Adipose tissue (tissue), 3 donors: ENCODE results near the gene NOB1. TPM values are rescaled to one million over a fixed set of nuclear protein-coding genes. Genes with fewer than 3 reads are reported as not detected.

ENCODE experiments used
- H3K27ac ChIP-seq: one replicate; pipeline ENCODE4 v1.5.1; 2013; ENCODE audit warnings: low read depth, low read length
- WGBS, 3 donors: extraction: QIAGEN DNeasy Blood & Tissue Kit; methylation state at CpG; one replicate each; pipeline ENCODE4 v1.1.7; 2013; 5-methylcytosine and 5-hydroxymethylcytosine counted together
- polyA plus RNA-seq, 3 donors: library from polyadenylated mRNA; stranded (reverse); fragments of 200-250 nt; gene quantifications; one replicate each; pipeline ENCODE4 v1.2.3, GENCODE V29; 2013
- donor health status: healthy with polysubstance abuse.
- donor health status: Bipolar disorder and iron deficiency.
- donor health status: healthy.

The NOB1 gene
- polyA plus RNA-seq, 3 donors: 38.5 to 116 (median 59.3) TPM

DNA sequence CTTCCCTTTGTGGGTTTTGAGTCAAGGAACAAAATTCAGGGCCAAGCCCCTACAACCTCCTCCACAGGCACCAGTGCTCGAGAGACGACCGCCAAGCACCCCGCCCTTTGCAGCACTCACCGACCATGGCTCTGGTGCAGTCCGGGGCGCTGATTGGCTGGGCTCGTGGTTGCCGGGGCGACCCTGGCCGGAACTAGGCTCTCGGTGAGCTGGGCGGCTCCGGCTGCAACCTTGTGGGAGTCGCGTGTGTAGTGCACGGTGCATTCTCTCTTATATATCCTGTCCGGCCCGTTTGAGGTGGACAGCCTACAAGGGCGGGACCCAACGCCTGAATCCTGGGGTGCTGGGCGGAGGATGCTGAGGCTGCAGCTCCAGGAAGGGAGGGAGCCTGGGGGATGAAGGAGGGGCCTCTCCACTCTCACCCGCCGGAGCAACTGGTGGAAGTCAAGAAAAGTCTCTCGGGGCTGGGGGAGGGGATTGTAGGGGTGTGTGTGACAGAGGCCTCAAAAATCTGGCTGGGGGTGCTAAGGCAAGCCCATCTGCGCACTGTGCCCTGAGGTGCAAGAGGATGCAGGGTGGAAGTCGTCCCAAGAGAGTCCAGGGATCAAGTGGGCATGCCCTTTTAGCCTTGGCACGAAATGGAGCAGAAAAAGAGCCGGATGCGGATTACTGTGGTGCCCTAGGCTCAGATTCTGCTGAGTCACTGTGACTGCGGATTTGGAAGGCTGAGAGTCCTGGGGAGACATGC, 28.2 kb downstream of the NOB1 start, which contains the start of gene NQO1:
NQO1 (minus strand) TSS at position 248 of the 748 bp plus-strand sequence; CDS start at position 127, 121 bp downstream.
- no peak within 1 kb of the TSS for H3K27ac ChIP-seq
- WGBS, 3 donors: 0 to 1% (median 1%) methylated on average over 31 of the region's 31 CpGs

- WGBS, 3 donors: 59 to 68% (median 65%) methylated on average over 32 of the region's 32 CpGs
- H3K27ac ChIP-seq: no peak overlapping the region
Measured at GRCh38 chr16:69725480-69726312, 29.0 kb downstream of the NOB1 start.

DNA sequence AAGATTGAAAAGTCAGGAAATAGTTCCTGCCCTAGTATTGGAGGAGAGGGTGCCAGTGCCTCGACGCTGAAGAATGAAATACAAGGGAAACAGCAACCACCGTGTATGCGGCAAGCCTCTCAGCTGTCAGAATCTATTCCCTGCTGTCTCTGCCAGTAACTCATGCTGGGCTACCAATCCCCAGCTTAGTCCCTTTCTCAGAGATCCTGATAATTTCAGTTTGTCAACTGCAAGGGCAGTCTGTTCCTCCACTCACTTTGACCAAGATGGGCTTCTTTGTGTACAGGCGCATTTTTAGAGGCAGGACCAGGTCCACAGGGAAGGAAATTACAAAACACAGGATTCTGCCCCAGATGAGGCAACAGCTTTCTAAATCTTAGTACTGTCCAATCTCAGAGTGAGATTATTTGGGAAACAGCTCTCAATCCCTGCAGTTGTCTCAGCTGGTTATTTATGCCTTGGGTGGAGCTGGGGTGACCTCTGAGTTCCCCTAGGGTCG, 29.7 kb downstream of the NOB1 start:
- WGBS, 3 donors: 24 to 60% (median 42%) methylated on average over 6 of the region's 6 CpGs
- H3K27ac ChIP-seq: no peak overlapping the region

- no peak overlapping the region for H3K27ac ChIP-seq
- WGBS, 3 donors: 94 to 100% (median 95%) methylated on average over 2 of the region's 2 CpGs
Measured at GRCh38 chr16:69724414-69724873, 30.3 kb downstream of the NOB1 start.

- 86 to 97% (median 94%) methylated on average over 5 to 6 of the region's 6 CpGs for WGBS, 3 donors
- no peak overlapping the region for H3K27ac ChIP-seq
Measured at GRCh38 chr16:69721441-69721957, 33.2 kb downstream of the NOB1 start.

DNA sequence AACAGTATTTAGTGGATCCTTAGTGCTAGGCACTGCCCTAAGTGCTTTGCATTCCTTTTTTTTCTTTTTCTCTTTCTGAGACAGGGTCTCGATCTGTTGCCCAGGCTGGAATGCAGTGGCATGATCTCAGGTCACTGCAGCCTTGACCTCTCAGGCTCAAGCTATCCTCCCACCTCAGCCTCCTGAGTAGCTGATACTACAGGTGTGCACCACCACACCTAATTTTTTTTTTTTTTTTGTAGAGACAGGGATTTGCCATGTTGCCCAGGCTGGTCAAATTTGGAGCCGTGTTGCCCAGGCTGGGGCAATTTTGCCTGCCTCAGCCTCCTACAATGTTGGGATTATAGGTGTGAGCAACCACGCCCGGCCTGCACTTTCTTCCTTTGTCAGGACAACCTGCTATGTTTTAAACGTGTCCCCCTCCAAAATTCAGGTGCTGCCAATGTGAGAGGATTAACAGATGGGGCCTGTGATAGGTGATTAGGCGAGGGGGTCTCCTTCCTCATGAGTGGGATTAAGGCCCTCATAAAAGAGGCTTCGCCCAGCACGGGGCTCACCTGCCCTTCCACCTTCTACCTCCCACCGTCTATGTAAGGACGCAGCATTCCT, 33.8 kb downstream of the NOB1 start:
- WGBS, 3 donors: 85 to 93% (median 90%) methylated on average over 10 of the region's 10 CpGs
- no peak overlapping the region for H3K27ac ChIP-seq

DNA sequence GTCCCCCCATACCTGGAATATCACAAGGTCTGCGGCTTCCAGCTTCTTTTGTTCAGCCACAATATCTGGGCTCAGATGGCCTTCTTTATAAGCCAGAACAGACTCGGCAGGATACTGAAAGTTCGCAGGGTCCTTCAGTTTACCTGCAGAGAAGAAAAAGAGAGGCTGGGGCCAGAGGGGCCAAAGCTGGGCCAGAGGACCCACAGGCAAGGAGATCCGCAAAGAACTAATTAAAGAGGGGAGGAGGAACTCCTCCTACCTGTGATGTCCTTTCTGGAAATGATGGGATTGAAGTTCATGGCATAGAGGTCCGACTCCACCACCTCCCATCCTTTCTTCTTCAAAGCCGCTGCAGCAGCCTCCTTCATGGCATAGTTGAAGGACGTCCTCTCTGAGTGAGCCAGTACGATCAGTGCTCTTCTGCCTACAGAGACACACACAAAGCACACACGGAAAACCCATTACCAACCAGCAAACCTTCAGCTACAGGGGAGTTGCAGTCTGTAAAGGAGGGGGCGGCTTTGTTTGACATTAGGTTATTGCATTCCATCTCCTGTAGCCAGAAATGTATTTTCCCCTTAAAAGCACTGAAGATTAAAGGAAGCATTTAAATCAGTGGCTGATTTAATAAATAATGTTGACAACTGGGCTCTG, 36.5 kb downstream of the NOB1 start:
- no peak overlapping the region for H3K27ac ChIP-seq
- WGBS, 3 donors: 77 to 83% (median 82%) methylated on average over 10 of the region's 10 CpGs

DNA sequence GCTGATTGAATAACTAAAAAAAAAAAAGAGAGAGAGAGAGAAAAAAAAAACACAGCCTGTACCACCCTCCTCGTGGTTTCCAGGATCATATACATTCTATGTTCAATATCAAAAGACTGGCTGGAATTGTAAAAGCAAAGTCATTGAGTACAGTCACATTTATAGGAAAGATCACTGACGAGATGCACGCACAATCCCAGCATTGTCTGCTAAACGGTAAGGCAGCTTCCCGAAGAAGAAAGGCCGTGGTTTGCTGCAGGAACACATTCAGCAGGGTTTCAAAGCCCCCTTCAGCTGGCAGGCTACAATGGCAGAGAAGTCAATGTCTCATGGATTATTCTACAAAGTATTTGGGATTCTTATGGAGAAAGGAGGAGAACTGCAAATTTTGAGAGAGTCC, 37.7 kb downstream of the NOB1 start:
- 85 to 94% (median 86%) methylated on average over 6 of the region's 6 CpGs for WGBS, 3 donors
- H3K27ac ChIP-seq: no peak overlapping the region

GRCh38 chr16:69712914-69713581, 41.7 kb downstream of the NOB1 start:
- H3K27ac ChIP-seq: no peak overlapping the region
- 83 to 89% (median 89%) methylated on average over 9 of the region's 9 CpGs for WGBS, 3 donors

- 52 to 92% (median 83%) methylated on average over 4 of the region's 4 CpGs for WGBS, 3 donors
- no peak overlapping the region for H3K27ac ChIP-seq
Measured at GRCh38 chr16:69712277-69712676, 42.4 kb downstream of the NOB1 start.

DNA sequence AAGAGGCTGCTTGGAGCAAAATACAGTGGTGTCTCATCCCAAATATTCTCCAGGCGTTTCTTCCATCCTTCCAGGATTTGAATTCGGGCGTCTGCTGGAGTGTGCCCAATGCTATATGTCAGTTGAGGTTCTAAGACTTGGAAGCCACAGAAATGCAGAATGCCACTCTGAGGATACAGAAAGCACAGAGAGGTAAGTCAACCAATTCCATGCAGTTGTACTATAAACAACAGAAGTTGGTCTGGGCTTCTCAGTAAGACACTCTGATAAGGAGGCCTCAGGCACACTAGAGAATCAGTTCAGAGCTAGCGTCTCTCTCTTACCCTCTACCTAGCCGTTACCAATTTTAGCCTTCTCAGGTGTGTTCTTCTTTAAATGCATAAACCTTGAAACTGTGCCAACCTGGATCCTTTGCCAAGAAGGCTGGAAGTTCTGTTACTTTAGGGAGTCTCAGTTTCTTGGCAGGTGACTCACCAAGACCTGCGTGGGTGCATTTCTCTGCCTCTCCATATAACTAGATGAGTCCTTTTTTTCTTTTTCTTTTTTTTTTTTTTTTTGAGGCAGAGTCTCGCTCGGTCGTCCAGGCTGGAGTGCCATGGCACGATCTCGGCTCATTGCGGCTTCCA, 43.5 kb downstream of the NOB1 start:
- H3K27ac ChIP-seq: no peak overlapping the region
- 56 to 75% (median 58%) methylated on average over 12 of the region's 12 CpGs for WGBS, 3 donors

GRCh38 chr16:69709456-69710084, 45.2 kb downstream of the NOB1 start:
- 29 to 40% (median 36%) methylated on average over 5 of the region's 5 CpGs for WGBS, 3 donors

GRCh38 chr16:69707920-69708683, 46.6 kb downstream of the NOB1 start:
- H3K27ac ChIP-seq: no peak overlapping the region
- 88 to 94% (median 90%) methylated on average over 10 of the region's 10 CpGs for WGBS, 3 donors

More at GRCh38 chr16:69709456-69710084, 45.2 kb downstream of the NOB1 start:
- H3K27ac ChIP-seq: no peak overlapping the region

GRCh38 chr16:69706975-69707340, 47.8 kb downstream of the NOB1 start:
- no peak overlapping the region for H3K27ac ChIP-seq
- 82 to 91% (median 90%) methylated on average over 2 of the region's 2 CpGs for WGBS, 3 donors

- no peak overlapping the region for H3K27ac ChIP-seq
- 55 to 85% (median 83%) methylated on average over 1 of the region's 1 CpG for WGBS, 3 donors
Measured at GRCh38 chr16:69706256-69706974, 48.3 kb downstream of the NOB1 start.
